Stimulated activated CD8-positive, alpha-beta memory T cell treated with anti-CD3 and anti-CD28 coated beads, Interleukin-15, amount 100 ng/mL, for 1 hour (primary cell): ENCODE data around the gene TKTL1.
"Not testable (repeated sequence)": the region's sequence is repeated elsewhere in the genome, so short reads cannot be mapped to it uniquely, and the experiment has no call there.

ENCODE experiments used
- DNase-seq: peaks from one replicate; pipeline ENCODE4 v3.0.0-alpha.2; 2020; ENCODE audit warnings: low read depth

Gene TKTL1

GRCh38 chrX:154343620-154344019, 48.0 kb downstream of the TKTL1 start:
- not testable (repeated sequence) for DNase-seq

GRCh38 chrX:154348114-154348531, 52.5 kb downstream of the TKTL1 start:
- no peak for DNase-seq

- DNase-seq, result no peak
Measured at GRCh38 chrX:154348646-154349358, 53.2 kb downstream of the TKTL1 start.

GRCh38 chrX:154349359-154349935, 53.9 kb downstream of the TKTL1 start:
- DNase-seq, result no peak

GRCh38 chrX:154349979-154350378, 54.4 kb downstream of the TKTL1 start:
- DNase-seq, result no peak

- DNase-seq, result no peak
Measured at GRCh38 chrX:154350429-154351182, 55.0 kb downstream of the TKTL1 start.

- no peak for DNase-seq
Measured at GRCh38 chrX:154351183-154352011, 55.8 kb downstream of the TKTL1 start.

GRCh38 chrX:154352012-154352401, 56.4 kb downstream of the TKTL1 start:
- no peak for DNase-seq

- DNase-seq, result no peak
Measured at GRCh38 chrX:154352466-154352865, 56.9 kb downstream of the TKTL1 start.

- DNase-seq, result no peak
Measured at GRCh38 chrX:154353172-154353843, 57.7 kb downstream of the TKTL1 start.

GRCh38 chrX:154354013-154354412, 58.4 kb downstream of the TKTL1 start:
- no peak for DNase-seq

GRCh38 chrX:154354516-154354915, 58.9 kb downstream of the TKTL1 start:
- DNase-seq, result no peak

- no peak for DNase-seq
Measured at GRCh38 chrX:154355094-154355775, 59.6 kb downstream of the TKTL1 start.

- DNase-seq, result no peak
Measured at GRCh38 chrX:154355776-154356140, 60.2 kb downstream of the TKTL1 start.

GRCh38 chrX:154356596-154356995, 61.0 kb downstream of the TKTL1 start:
- no peak for DNase-seq

- no peak for DNase-seq
Measured at GRCh38 chrX:154357205-154357604, 61.6 kb downstream of the TKTL1 start.

- DNase-seq, result no peak
Measured at GRCh38 chrX:154358011-154358410, 62.4 kb downstream of the TKTL1 start.

- no peak for DNase-seq
Measured at GRCh38 chrX:154358829-154359228, 63.2 kb downstream of the TKTL1 start.

GRCh38 chrX:154359362-154360154, 64.0 kb downstream of the TKTL1 start:
- DNase-seq, result no peak

- DNase-seq, result no peak
Measured at GRCh38 chrX:154360155-154360713, 64.6 kb downstream of the TKTL1 start.
